ENCODE data around the gene RNF114.
"Not testable (repeated sequence)": the region's sequence is repeated elsewhere in the genome, so short reads cannot be mapped to it uniquely, and the experiment has no call there.

Gene RNF114

DNA sequence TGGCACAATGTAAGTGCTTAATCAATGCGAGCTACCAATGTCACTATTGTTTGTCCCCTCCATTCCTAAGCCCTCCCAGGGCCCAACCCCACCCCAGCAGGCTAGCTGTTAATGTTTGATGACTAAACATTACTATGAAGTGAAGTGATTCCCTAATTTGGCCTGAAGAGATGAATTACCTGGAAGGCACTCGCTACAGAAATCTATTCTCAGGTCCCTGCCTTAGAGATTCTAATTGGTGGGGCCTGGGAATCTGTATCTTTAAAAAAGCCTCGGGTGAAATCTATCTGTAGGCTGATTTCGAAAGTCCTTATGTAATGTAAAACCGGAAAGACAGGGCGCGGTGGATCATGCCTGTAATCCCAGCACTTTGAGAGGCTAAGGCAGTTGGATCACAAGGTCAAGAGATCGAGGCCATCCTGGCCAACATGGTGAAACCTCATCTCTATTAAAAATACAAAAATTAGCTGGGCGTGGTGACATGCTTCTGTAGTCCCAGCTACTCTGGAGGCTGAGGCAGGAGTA, 29.6 kb downstream of the RNF114 start:
- no peak for DNase-seq (ENCODE audit: low spot score)

DNA sequence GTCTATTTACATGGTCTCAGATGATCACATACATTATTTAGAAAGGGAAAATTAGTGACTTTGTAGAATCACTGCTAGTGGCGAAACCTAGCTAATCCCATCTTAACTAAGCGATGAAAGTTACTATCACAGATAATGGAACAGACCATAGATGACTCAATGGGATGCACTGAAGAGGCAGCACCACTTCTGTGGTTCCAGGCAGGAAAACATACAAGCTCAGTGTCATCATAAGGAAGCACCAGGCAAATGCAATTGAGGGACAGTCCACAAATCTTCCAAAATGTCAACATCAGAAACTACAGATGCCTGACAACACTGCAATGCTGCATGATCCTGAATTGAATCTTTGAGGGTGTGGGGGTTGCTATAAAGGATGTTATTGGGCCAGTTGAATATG, 30.7 kb downstream of the RNF114 start:
- no peak for DNase-seq (ENCODE audit: low spot score)

DNA sequence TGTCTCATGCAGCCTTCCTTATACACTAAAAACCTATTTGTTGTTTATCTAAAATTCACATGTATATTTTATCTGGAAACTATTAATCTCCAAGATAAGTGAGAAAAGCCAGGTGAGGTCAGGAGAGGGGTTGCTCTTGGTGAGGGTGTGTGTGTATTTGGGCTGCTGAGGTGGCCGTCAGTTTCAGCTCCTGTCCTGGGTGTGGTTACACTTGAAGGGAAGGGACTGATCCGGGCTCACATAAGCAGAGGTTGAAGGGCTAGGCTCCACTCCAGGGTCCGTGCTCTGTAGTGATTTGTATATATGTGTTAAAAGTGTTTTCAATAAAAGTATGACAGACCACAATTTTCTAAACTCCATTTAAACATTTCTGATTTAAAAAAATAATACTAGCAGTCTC, 33.0 kb downstream of the RNF114 start:
- DNase-seq (ENCODE audit: low spot score): no peak

DNA sequence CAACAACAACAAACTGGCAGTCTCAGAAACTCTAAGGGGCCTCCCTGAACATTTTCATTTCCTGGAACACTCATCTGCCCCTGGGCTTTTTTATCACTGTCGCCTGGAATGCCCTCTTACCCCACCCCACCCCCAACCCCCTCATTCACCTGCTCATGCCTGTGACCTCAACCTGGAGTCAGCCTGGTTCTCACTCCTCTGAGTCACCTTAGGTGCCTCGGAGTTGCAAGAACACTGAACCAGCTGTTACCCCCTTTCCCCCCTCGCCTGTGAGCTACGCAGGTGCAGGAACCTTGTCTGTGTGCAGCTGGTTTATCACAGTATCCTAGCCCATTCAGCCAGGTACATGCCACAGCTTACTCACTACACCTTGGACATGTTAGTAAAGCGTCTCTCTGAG, 33.7 kb downstream of the RNF114 start:
- no peak for DNase-seq (ENCODE audit: low spot score)

- no peak for DNase-seq (ENCODE audit: low spot score)
These were observed 34.3 kb downstream of the RNF114 start for GRCh38 chr20:49970498-49970897.

DNA sequence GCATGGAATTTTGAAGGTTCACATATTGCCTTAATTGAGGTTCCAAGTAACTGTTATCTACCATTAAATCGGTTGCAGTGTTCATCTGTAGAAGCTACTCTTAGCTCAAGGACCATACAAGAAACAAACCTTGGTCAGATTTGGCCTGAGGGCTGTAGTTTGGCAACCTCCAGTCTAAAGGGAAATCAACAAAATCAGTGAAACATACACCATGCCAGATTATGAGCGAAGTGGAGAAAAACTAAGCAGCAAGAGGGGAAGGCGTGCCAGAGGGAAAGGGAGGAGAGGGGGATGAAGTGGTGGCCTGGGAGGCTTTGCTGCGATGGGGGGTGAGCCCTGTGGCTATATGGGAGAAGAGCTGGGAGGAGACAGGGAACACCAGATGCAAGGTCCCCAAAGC, 37.8 kb downstream of the RNF114 start:
- DNase-seq (ENCODE audit: low spot score): no peak

- no peak for DNase-seq (ENCODE audit: low spot score)
These were observed 40.3 kb downstream of the RNF114 start for GRCh38 chr20:49976542-49976941.

DNA sequence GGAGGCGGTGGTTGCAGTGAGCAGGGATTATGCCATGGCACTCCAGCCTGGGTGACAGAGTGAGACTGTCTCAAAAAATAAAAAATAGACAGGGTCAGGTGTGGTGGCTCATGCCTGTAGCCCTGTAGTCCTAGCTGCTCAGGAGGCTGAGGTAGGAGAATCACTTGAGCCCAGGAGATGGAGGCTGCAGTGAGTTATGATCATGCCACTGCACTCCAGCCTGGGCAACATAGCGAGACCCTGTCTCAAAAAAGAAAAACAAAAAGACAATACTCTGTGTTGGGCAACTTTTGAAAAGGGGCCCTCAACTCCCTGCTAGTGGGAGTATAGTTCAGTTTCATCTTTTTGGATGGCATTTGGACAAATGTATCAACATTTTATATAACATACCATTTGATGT, 41.5 kb downstream of the RNF114 start:
- not testable (repeated sequence) for DNase-seq (ENCODE audit: low spot score)

DNA sequence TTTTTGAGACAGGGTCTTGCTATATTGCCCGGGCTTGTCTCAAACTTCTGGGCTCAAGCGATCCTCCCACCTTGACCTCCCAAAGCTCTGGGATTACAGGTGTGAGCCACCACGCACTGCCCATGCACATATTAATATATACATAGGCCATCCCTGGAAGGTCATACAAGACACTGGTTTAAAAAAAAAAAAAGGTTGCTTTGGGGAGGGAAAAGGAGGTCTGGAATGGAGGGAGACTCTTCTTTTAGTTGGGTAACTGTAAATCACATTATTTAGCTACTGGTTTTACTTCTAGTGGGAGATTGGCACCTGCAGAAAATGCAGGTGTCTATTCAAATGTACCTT, 42.5 kb downstream of the RNF114 start:
- no peak for DNase-seq (ENCODE audit: low spot score)

GRCh38 chr20:49979030-49979832, 43.0 kb downstream of the RNF114 start:
- DNase-seq (ENCODE audit: low spot score): peak; percentile 54

DNA sequence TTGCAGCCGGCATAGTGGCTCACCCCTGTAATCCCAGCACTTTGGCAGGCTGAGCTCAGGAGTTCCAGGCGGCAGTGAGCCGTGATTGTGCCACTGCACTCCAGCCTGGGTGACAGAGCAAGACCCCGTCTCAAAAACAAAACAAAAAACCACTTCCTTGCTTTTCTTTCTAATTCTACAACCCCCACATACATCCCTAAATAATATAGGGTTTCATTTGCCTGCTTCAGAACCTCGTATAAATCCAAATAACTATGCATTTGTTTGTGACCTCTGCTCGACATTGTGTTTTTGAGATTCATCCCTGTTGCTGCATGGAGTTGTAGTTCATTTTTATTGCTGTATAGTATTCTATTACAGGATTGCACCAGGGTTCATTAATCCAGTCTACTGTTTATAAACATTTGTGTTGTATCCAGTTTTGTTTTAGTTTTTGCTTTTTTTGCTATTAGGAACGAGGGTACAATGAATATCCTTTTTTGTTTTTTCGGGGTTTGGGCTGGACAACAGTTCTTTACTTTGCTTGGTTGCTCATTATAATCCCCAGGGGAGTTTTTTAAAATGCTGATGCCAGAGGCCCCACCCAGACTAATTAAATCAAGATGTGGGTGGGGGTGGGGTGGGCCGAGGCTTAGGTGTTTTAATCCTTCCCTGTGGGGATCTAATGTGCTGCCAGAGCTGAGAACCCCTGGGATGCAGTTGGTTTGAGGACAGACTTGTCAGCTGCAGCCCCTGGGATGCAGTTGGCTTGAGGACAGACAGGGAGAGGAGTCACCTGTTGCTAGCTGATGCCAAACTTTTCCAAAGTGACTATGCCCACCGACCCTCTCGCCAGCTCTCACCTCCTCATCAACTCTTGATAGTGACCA, 44.2 kb downstream of the RNF114 start:
- DNase-seq (ENCODE audit: low spot score): no peak

- no peak for DNase-seq (ENCODE audit: low spot score)
These were observed 45.2 kb downstream of the RNF114 start for GRCh38 chr20:49981218-49982071.

- no peak for DNase-seq (ENCODE audit: low spot score)
These were observed 45.8 kb downstream of the RNF114 start for GRCh38 chr20:49982072-49982345.

DNA sequence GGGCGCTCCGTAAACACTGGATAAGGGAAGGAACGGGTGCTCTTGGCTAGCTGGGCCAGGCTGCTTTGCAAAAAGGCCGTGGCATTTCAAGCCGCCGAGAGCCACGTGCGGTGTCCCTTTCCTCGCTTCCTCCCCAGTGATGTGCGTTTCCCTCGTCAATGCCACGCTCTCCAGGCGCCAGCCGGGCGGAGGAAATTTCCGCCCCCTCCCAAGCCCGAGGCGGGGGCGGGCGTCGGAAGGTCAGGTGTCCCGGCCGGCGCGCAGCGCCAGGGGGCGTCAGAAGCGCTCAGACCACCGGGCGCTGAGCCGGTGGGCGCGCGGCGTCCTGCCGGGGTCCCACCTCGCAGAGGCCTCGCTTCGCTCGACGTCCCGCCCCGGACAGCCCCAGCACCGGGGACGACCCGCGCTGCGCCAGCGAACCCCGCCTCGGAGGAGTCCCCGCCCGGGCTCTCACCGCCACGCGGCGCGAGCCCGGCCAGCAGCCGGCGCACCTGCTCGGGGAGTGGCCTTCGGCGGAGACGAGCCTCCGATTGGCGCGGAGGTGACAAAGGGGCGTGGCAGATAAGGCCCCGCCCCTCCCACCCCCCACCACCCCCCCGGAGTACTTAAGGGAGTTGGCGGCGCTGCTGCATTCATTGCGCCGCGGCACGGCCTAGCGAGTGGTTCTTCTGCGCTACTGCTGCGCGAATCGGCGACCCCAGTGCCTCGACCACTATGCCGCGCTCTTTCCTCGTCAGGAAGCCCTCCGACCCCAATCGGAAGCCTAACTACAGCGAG, 46.3 kb downstream of the RNF114 start, which contains the start of gene SNAI1:
TSS of gene SNAI1 (plus strand) at position 635 of the 777 bp plus-strand sequence. CDS start at position 715, 80 bp downstream.
- DNase-seq (ENCODE audit: low spot score): peak; percentile 87

GRCh38 chr20:49983123-49983847, 47.1 kb downstream of the RNF114 start:
- no peak for DNase-seq (ENCODE audit: low spot score)

DNA sequence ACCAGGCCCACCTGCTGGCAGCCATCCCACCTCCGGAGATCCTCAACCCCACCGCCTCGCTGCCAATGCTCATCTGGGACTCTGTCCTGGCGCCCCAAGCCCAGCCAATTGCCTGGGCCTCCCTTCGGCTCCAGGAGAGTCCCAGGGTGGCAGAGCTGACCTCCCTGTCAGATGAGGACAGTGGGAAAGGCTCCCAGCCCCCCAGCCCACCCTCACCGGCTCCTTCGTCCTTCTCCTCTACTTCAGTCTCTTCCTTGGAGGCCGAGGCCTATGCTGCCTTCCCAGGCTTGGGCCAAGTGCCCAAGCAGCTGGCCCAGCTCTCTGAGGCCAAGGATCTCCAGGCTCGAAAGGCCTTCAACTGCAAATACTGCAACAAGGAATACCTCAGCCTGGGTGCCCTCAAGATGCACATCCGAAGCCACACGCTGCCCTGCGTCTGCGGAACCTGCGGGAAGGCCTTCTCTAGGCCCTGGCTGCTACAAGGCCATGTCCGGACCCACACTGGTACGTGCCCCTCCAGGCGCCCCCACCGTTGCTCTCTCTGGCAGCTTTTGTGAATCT, 47.7 kb downstream of the RNF114 start:
- no peak for DNase-seq (ENCODE audit: low spot score)

DNA sequence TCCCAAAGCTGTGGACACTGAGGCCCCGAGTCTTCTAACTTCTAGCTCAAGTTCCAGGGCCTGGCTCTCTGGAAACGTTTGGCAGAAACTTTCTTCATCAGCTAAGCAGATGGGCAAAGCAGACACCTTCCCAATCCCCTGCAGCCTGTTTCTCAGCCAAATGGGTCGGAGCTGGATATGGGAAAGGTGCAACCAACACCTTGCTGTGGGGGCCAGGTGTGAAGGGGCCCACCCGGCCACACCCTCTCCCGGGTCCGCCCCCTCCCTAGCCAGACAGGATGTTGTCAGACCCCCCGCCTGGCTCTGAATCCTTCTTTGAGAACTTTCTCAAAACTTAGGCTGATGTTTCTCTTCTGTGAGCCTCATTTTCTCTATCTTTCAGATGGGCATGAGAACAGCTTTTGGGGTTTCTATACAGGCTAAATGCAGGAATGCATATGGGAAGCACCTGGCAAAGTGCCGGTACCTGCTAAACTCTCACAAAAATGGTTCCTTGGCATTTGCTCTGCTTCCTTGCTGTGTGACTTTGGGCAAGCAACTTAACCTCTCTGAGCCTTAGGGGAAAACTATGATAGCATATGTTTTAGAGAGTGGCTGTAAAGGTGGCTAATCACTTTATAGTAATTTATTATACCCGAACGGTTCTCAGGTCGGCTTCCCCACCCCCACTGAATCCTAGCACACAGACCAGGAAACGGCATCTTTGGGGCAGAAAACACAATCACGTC, 48.4 kb downstream of the RNF114 start:
- DNase-seq (ENCODE audit: low spot score): no peak

DNA sequence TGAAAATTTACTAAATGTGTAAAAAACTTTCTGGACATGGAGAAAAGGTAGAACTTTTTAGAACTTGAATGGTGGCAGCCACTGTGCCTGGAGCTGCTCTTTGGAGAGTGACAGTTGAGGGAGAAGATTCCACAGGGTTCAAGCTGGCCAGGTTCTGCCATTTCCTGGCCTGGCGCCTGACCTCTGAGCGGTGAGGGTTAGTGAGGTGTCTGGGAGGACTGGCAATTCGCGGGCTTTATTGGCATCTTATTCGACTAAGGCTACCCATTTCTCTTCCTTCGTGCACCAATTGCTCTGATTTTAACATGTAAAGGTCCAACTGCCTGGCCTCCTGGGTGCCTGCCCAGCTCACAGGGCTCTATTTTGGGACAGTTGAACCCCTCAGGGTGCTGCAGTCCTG, 49.0 kb downstream of the RNF114 start:
- no peak for DNase-seq (ENCODE audit: low spot score)

DNA sequence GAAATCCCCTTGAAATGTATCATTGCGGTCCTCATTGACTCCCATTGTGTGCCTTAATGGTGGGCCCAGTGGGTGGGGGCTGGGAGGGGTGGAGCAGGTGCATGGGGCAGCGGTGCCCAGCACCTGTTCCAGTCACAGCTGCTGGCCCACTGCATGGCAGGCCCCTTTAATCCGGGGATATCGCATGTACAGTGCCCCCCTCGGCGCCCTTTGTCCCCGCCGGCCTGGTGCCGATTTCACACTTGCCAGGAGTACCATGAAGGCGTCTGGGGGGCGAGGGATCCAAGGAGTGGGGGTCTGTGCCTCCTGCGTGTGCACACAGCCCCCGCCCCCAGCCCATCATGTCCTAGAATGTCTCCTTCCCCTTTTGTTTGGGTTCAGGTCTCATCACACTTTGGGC, 49.4 kb downstream of the RNF114 start:
- no peak for DNase-seq (ENCODE audit: low spot score)

- no peak for DNase-seq (ENCODE audit: low spot score)
These were observed 49.9 kb downstream of the RNF114 start for GRCh38 chr20:49986049-49986448.
